ENCODE measurements around the gene LRRC8E. TPM values are rescaled to one million over a fixed set of nuclear protein-coding genes. Genes with fewer than 3 reads are reported as not detected.
A peak's percentile ranks its signal among the peaks of the same experiment; 100 is the strongest.

The LRRC8E gene
- total and polyA plus RNA-seq, 2 of the 8 experiments (the other 6 are each of a cell fraction or from before 2014, with no cell fraction given): 2.7 to 2.9 TPM

DNA sequence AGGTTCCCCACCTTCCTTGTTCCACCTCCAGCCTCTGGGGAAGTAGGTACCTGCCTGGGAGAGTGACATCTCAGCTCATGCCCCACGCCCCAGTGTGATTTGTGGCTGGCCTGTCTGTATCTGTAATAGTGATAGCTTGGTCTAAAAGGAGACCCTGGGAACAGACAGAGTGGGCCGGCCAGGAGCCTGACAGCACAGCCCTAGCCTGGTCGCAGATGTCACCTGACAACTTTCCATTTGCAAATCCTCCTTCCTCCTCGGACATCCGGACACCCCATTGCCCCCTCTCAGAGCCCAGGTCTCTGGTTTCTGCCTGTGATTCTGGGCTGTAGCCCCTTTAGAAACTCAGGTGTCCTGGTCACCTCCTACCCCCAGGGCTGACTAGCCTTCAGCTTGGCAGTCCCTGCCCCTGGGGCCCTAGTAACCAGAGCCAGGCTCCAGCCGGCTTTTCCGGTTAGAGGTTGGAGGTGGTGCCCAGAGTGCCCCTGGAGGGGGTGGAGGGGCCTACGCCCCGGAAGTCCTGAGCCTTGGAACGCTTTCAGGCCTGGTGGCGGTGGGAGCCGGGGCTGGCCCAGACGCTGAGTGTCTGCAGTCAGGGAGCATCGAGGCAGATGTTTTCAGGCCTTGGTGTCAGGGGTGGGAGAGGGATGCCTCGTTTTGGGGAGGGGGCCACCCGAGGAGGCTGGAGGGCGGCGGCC lies 6.5 kb downstream of the LRRC8E start:
- whole genome bisulfite sequencing, 2 experiments (ENCODE audit: extremely low coverage in 1 of 2, insufficient coverage in 1 of 2, insufficient read length in 1 of 2, insufficient replicate concordance in 2 of 2, low coverage in 1 of 2, low lambda C conversion rate in 2 of 2, missing lambda C conversion rate in 1 of 2): 81% methylated on average over 14 of the region's 18 CpGs; no CpG with 5 or more reads in 1 of the 2 experiments
- H4K5ac ChIP-seq (ENCODE audit: insufficient read length, low read depth, low read length): no peak overlapping the region
- DNase-seq (ENCODE audit: low read depth in 1 of 2, low spot score in 2 of 2): no peak
- no peaks in the 10 kb centered on the region for H3K36me3 ChIP-seq (ENCODE audit: control insufficient read depth in 2 of 4, insufficient read depth in 4 of 4, low read length in 3 of 4)
- H3K23ac ChIP-seq (ENCODE audit: insufficient read length): no peak overlapping the region
- H3K4me3 ChIP-seq (ENCODE audit: extremely low read depth in 1 of 4, insufficient read depth in 2 of 4, low read depth in 3 of 4, low read length in 4 of 4): no peak overlapping the region
- H2AK5ac ChIP-seq (ENCODE audit: low read depth, low read length): 0 out of 2 replicates have a peak overlapping the region, but pooled peaks have one; percentile 24
- no peak overlapping the region for H2BK12ac ChIP-seq (ENCODE audit: low read depth, low read length)
- no peak for FAIRE-seq
- CTCF ChIA-PET (ENCODE audit: partially characterized antibody): interaction anchor here (1.0 to 2.0 kb wide), 2 partner anchors 26 to 42 kb away, joined by 4 to 6 read pairs; no protein-coding TSS in a partner anchor
- no peaks in the 10 kb centered on the region for H3K79me2 ChIP-seq (ENCODE audit: control insufficient read depth in 1 of 2, insufficient read depth in 2 of 2, low read length in 2 of 2)
- no peak overlapping the region for H2BK120ac ChIP-seq (replicated peaks; ENCODE audit: low read depth, low read length)
- TF ChIP-seq YY1 (IDR thresholded peaks at IDR 0.05; ENCODE audit: low read depth, low read length): no peak
- TF ChIP-seq HDAC2 (IDR thresholded peaks at IDR 0.05; ENCODE audit: borderline replicate concordance in 1 of 2, low read depth in 2 of 2, low read length in 2 of 2): no peak
- TF ChIP-seq BRCA1 (IDR thresholded peaks at IDR 0.05; ENCODE audit: low read depth, low read length): no peak
- peak in 1 of 3 experiments; percentile 14; a peak in 1 of 4 replicates for TF ChIP-seq CTCF (IDR thresholded peaks at IDR 0.05; ENCODE audit: control extremely low read depth in 1 of 3, insufficient read depth in 1 of 3, low read depth in 1 of 3, low read length in 3 of 3)
- no peaks in the 10 kb centered on the region for H3K23me2 ChIP-seq (ENCODE audit: low read depth, low read length)
- no peak overlapping the region for H2BK15ac ChIP-seq (ENCODE audit: low read length)
- no peak overlapping the region for H4K91ac ChIP-seq (replicated peaks; ENCODE audit: insufficient read length, low read length)
- peaks cover 0 to 4% (median 0%) of the 10 kb centered on the region in 4 experiments; a peak in 2 of 7 replicates for H3K4me1 ChIP-seq (replicated peaks in 1 of 4; ENCODE audit: control insufficient read depth in 3 of 4, insufficient read depth in 4 of 4, low read length in 3 of 4)
- H3K9ac ChIP-seq (replicated peaks in 1 of 4; ENCODE audit: extremely low read depth in 1 of 4, low read depth in 3 of 4, low read length in 3 of 4): no peak overlapping the region
- H3K27me3 ChIP-seq (replicated peaks in 1 of 4; ENCODE audit: control insufficient read depth in 3 of 4, extremely low read depth in 1 of 4, insufficient read depth in 3 of 4, low read length in 3 of 4): no peaks in the 10 kb centered on the region; a peak in 1 of 7 replicates
- POLR2A ChIA-PET (ENCODE audit: partially characterized antibody): interaction anchor here (0.6 to 1.6 kb wide), 3 partner anchors 9 to 23 kb away, joined by 3 to 4 read pairs (median 4); partner anchors contain the start of gene MAP2K7
- no peak overlapping the region for H2BK5ac ChIP-seq (ENCODE audit: low read depth, low read length)
- H4K8ac ChIP-seq (ENCODE audit: extremely low read depth, insufficient read depth, low read length): no peak overlapping the region
- no peak overlapping the region for H3K56ac ChIP-seq (replicated peaks; ENCODE audit: insufficient read length, low read depth, low read length)
- H3K79me1 ChIP-seq (ENCODE audit: low read depth, low read length): no peaks in the 10 kb centered on the region
- no peaks in the 10 kb centered on the region for H3K9me3 ChIP-seq (ENCODE audit: insufficient read depth in 2 of 2, low read depth in 1 of 2, low read length in 1 of 2)
- H2BK20ac ChIP-seq (ENCODE audit: low read length): no peak overlapping the region
- H2AFZ ChIP-seq (ENCODE audit: low read length): no peak overlapping the region
- no peak overlapping the region for H3K14ac ChIP-seq (ENCODE audit: insufficient read length)
- H3K4me2 ChIP-seq (ENCODE audit: insufficient read depth in 1 of 2, low read depth in 2 of 2, low read length in 2 of 2): no peak overlapping the region
- no peak overlapping the region for H3K4ac ChIP-seq (replicated peaks; ENCODE audit: insufficient read length, low read depth, low read length)
- H4K20me1 ChIP-seq (replicated peaks in 1 of 2; ENCODE audit: control insufficient read depth in 1 of 2, insufficient read depth in 2 of 2, low read length in 2 of 2): peaks cover 0 to 3% of the 10 kb centered on the region in 2 experiments
- H3K27ac ChIP-seq (ENCODE audit: low read depth, low read length): no peak overlapping the region
- H3K18ac ChIP-seq (ENCODE audit: extremely low read depth, low read length): no peak overlapping the region

Data from H1 (cell line).